GM19397 (cell line): ENCODE measurements around the gene RABL3.
"Not testable (repeated sequence)": the region's sequence is repeated elsewhere in the genome, so short reads cannot be mapped to it uniquely, and the experiment has no call there.

Source experiments
- ATAC-seq: cut with Tn5 transposase; IDR thresholded peaks from one replicate; pipeline ENCODE4 v1.9.1; 2021; ENCODE audit warnings: mild to moderate bottlenecking, moderate library complexity; ENCODE audit not compliant: unreplicated experiment

RABL3 gene

DNA sequence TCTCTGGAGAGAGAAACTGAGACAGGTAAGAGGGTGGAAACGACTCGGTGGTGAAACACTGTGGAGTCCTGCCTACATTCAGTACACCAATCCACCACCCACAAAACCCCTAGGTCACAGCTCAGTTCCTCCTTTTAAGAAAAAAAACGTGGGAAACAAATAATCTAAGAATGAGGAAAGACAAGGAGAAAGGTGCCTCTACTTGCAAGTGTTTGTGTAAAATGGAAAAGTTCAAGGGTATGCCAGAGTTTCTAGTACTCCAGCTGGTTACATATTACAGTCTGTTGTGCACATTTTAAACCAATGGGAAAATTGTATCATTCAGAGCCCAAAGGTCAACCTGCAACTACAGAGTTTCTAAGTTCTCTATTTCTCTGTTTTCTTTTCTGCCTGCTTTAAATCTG, 92.5 kb downstream of the RABL3 start:
- no peak for ATAC-seq

- ATAC-seq: no peak
These were observed 94.0 kb downstream of the RABL3 start for GRCh38 chr3:120648290-120648689.

- ATAC-seq: no peak
These were observed 95.4 kb downstream of the RABL3 start for GRCh38 chr3:120646771-120647432.

DNA sequence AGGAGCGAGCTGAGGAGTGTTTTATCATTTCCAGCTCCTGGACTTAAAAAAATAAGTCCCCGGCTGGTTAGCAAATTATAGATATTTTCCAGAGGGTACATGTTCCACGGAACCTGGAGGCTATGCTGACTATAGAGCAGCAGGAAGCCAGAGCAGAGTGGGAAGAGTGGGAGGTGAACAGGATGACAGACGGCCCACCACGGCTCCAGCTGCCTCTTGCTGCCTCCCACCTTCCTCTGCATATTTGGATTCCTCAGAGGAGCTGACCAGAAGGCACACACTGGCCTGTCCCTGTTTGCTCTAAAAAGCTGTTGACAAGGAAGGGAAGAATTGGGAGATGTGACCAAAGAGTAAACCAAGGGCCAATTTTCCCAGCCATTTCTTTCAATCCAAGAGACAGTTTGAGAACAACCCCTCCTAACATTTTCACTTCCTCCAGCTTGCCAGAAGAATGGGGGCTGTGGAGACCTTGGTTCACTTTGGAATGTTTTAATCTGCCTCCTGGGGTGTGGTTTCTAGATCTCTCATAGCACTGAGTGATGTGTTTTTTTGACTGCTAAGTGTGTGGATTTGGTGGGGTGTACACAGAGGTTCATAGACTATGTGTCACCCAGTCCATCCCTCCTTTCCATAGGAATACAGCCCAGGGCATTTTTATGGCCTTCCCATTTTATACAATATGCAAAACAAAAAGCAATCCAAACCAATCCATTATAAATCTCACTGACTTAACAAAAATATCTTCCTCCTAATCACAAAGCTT, 97.1 kb downstream of the RABL3 start:
- no peak for ATAC-seq

DNA sequence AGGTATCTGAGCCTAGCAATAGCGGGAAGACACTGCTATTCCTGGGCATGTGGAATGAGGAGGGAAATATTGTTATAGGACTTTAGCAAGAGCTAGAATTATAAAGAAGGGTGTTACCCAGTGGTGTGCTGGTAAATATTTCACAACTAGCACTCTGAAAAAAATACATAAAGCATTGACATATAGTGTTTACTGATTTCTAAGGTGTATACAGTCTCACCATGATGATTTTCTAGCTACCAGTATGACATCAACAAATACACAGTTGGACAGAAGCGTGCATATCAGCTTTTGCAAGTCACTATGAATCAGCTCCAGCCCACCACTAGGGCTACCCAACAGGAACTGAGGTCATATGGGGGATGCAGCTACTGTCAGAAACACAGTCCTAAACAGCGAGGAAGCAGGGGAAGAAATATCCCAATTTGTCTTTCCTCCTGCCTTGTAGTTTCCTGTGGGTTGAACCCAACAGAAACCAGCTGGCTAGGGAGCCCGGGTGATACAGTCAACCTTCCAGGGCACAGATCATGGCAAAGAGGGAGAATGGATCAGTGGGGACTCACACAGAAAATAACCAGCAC, 99.9 kb downstream of the RABL3 start:
- ATAC-seq: no peak

- ATAC-seq: no peak
These were observed 100.5 kb downstream of the RABL3 start for GRCh38 chr3:120641696-120642246.

DNA sequence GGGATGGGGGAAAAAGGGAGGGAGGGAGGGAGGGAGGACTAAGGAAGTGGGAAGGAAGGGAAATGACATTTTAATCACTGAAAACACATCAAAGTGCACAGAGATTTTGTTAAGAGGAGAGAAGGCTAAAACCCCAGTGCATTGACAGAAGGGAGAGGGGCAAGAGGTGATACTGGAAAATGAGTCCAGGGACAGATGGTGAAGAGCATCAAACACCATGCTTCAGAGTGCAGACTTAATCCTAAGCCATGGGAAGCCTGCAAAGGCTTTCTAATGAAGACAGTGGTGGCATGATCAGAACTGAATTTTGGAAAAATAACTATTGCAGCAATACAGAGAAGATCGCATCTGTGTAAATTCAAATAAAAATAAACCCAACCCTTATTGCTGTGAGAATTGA, 102.1 kb downstream of the RABL3 start:
- no peak for ATAC-seq

DNA sequence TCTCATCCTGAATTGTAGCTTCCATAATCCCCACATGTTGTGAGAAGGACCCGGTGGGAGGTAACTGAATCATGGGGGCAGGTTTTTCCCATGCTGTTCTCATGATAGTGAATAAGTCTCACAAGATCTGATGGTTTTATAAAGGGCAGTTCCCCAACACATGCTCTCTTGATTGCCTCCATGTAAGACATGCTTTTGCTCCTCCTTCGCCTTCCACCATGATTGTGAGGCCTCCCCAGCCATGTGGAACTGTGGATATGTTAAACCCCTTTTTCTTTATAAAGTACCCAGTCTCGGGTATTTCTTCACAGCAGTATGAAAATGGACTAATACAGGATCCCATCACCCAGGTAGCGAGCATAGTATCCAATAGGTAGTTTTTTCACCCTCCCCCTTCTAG, 103.5 kb downstream of the RABL3 start:
- ATAC-seq: not testable (repeated sequence)

DNA sequence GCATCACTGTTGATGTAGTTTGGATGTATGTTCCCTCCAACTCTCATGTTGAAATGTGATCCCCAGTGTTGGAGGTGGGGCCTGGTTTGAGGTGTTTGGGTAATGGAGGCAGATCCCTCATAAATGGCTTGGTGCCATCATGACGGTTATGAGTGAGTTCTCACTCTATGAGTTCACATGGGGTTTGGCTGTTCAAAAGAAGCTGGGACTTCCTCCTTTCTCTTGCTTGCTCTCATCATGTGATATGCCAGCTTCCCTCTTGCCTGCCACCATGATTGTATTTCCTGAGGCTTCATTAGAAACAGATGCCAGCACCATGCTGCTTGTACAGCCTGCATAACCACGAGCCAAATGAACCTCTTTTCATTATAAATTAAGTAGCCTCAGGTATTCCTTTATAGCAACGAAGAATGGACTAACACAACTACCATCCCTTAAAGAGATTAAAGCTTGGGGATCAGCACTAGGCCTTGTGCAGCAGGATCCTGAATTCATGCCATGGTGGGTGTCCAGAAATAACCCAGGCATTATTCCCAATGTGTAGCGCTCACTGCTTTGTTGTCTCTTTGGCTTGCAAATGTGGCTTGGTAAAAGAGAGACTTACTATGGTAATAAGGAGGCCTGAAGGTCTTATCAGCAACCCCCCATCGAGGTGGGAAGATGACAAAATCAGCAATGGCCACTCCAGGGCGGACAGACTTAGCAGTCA, 104.3 kb downstream of the RABL3 start:
- ATAC-seq: no peak

- ATAC-seq: no peak
These were observed 105.4 kb downstream of the RABL3 start for GRCh38 chr3:120636795-120637401.
